Panc1 (cell line): ENCODE data around the gene LYZ. TPM values are rescaled to one million over a fixed set of nuclear protein-coding genes. Genes with fewer than 3 reads are reported as not detected.

Source experiments
- ATAC-seq: fragments of 200-7000 bp; cut with Tn5 transposase; 2 replicates; pipeline ENCODE4 v1.9.1; 2020; ENCODE audit warnings: mild to moderate bottlenecking, moderate library complexity
- BruUV-seq: library from RNA; stranded (reverse); fragments of 400-500 nt; replicated peaks from 2 replicates; lab custom pipeline; 2021; lab: Mats Ljungman, UMichigan
- CTCF ChIA-PET: fragments of 300-600 bp; sonication (Branson Sonifier 250); formaldehyde crosslinking; loops from one replicate; lab custom pipeline; 2022; ENCODE audit warnings: antibody characterized with exemption; lab: Charles Lee
- POLR2A ChIA-PET: fragments of 300-600 bp; sonication (Branson Sonifier 250); formaldehyde crosslinking; loops from one replicate; lab custom pipeline; 2022; ENCODE audit warnings: antibody characterized with exemption; lab: Charles Lee
- DNase-seq: peaks from one replicate; pipeline ENCODE4 v3.0.0-alpha.2; 2010; ENCODE audit warnings: low read depth, low spot score
- H3K27ac ChIP-seq: 2 replicates; pipeline ENCODE4 v1.5.1; 2011; ENCODE audit warnings: mild to moderate bottlenecking, low read length, inconsistent platforms
- H3K27me3 ChIP-seq: fragments of 200-500 bp; sonication (Bioruptor generic); 2 replicates; pipeline ENCODE4 v1.6.0; 2014; ENCODE audit warnings: low read length, inconsistent platforms; ENCODE audit not compliant: control insufficient read depth, insufficient read depth
- H3K36me3 ChIP-seq: fragments of 200-500 bp; sonication (Bioruptor generic); 2 replicates; pipeline ENCODE4 v1.5.1; 2014; ENCODE audit warnings: inconsistent platforms, mild to moderate bottlenecking, low read length, moderate library complexity; ENCODE audit not compliant: control insufficient read depth, insufficient read depth
- H3K4me1 ChIP-seq: 2 replicates; pipeline ENCODE4 v1.5.1; 2011; ENCODE audit warnings: inconsistent platforms, mild to moderate bottlenecking, low read length, moderate library complexity; ENCODE audit not compliant: control insufficient read depth, insufficient read depth
- H3K4me3 ChIP-seq, 2 experiments: 2 replicates each; pipeline ENCODE4 v1.5.1; 2011 to 2012; ENCODE audit warnings: low read depth in 2 of 2, low read length in 2 of 2, mild to moderate bottlenecking in 2 of 2, inconsistent platforms in 1 of 2, moderate library complexity in 1 of 2
- H3K9me3 ChIP-seq: fragments of 200-500 bp; sonication (Bioruptor generic); 2 replicates; pipeline ENCODE4 v1.5.1; 2014; ENCODE audit warnings: low read depth, mild to moderate bottlenecking, inconsistent platforms, low read length, moderate library complexity; ENCODE audit not compliant: control insufficient read depth, insufficient read depth
- CTCF ChIP-seq: fragments of 450-650 bp; IDR thresholded peaks from 2 replicates; pipeline ENCODE4 v1.5.1; 2017; ENCODE audit warnings: mild to moderate bottlenecking
- POLR2AphosphoS5 ChIP-seq: IDR thresholded peaks from 2 replicates; pipeline ENCODE4 v1.6.1; 2012; ENCODE audit warnings: mild to moderate bottlenecking, low read depth, low read length, moderate library complexity
- REST ChIP-seq, 2 experiments: IDR thresholded peaks; 2 replicates each; pipeline ENCODE4 v1.6.1; 2011 to 2012; ENCODE audit warnings: low read depth in 2 of 2, control low read depth in 1 of 2, low read length in 1 of 2, mild to moderate bottlenecking in 1 of 2, moderate library complexity in 1 of 2; ENCODE audit not compliant: insufficient read depth in 1 of 2
- SIN3A ChIP-seq: IDR thresholded peaks from 2 replicates; pipeline ENCODE4 v1.6.1; 2012; ENCODE audit warnings: low read depth, mild to moderate bottlenecking, low read length, moderate library complexity, borderline replicate concordance; ENCODE audit not compliant: insufficient read depth
- TCF7L2 ChIP-seq: IDR thresholded peaks from 2 replicates; pipeline ENCODE4 v1.6.1; 2011; ENCODE audit warnings: mild to moderate bottlenecking, low read depth, low read length, inconsistent platforms
- in situ Hi-C: cut with HindIII; loops from 2 replicates; pipeline ENCODE4 v1.10.0; 2016; ENCODE audit warnings: low sequenced_read_pairs, low pct_unique_long_range_greater_than_20kb
- intact Hi-C: fragments of 100-400 bp; cut with micrococcal nuclease; formaldehyde crosslinking; loops from one replicate; pipeline ENCODE4 v1.10.0; 2022; ENCODE audit not compliant: unreplicated experiment
- total RNA-seq: library from RNA; stranded (reverse); gene quantifications from one replicate; pipeline ENCODE4 v1.2.1, GENCODE V29; 2021; ENCODE audit not compliant: unreplicated experiment

Gene LYZ
- total RNA-seq, 1 experiment from 2014 or later = 1.1 TPM

- no peaks in the 10 kb centered on the region for H3K4me1 ChIP-seq
- CTCF ChIA-PET = no interaction called here
- TF ChIP-seq SIN3A = no peak
- no peak for TF ChIP-seq TCF7L2
- no peak for TF ChIP-seq REST (IDR thresholded peaks at IDR 0.05; ENCODE audit: insufficient read depth in 1 of 2, low read depth in 2 of 2, low read length in 1 of 2)
- no peak for TF ChIP-seq POLR2AphosphoS5
- no peak for TF ChIP-seq CTCF
- no peaks in the 10 kb centered on the region; the same call in 1 of the 2 replicates for H3K36me3 ChIP-seq
- H3K27me3 ChIP-seq = no peaks in the 10 kb centered on the region; the same call in 1 of the 2 replicates
- H3K9me3 ChIP-seq = no peaks in the 10 kb centered on the region
- no peak overlapping the region for H3K27ac ChIP-seq
- intact Hi-C loops (no loop called here), in situ Hi-C loops (no loop called here)
- ATAC-seq (no peak), DNase-seq (no peak)
- H3K4me3 ChIP-seq = no peak overlapping the region
- POLR2A ChIA-PET = no interaction called here
- no TSS peak for BruUV-seq
Measured at GRCh38 chr12:69338120-69338859, 9.9 kb upstream of the LYZ start.

- no peak for DNase-seq
- Histone ChIP-seq H3K27ac (no peak overlapping the region), H3K27me3 (no peaks in the 10 kb centered on the region; the same call in 1 of the 2 replicates), H3K36me3 (no peaks in the 10 kb centered on the region; the same call in 1 of the 2 replicates), H3K4me1 (no peaks in the 10 kb centered on the region), H3K9me3 (no peaks in the 10 kb centered on the region), H3K4me3 (no peak overlapping the region)
- no peak for ATAC-seq
- in situ Hi-C loops (no loop called here), intact Hi-C loops (no loop called here)
- ChIA-PET POLR2A (no interaction called here), CTCF (no interaction called here)
- TF ChIP-seq REST (IDR thresholded peaks at IDR 0.05; ENCODE audit: insufficient read depth in 1 of 2, low read depth in 2 of 2, low read length in 1 of 2) (no peak), POLR2AphosphoS5 (no peak), SIN3A (no peak), CTCF (no peak), TCF7L2 (no peak)
- BruUV-seq = no TSS peak
Measured at GRCh38 chr12:69338936-69339335, 9.2 kb upstream of the LYZ start.
